ENCODE results near the gene DENND4A.

Gene DENND4A

GRCh38 chr15:65792138-65792987 is at the start of gene DENND4A:
DENND4A (minus strand) TSS chr15:65792293; CDS start chr15:65756450, 35,843 bp downstream.
- Mint-ChIP-seq H3K36me3 (ENCODE audit: low read depth) (peaks cover 12% of the 10 kb centered on the region), H3K9me3 (no peaks in the 10 kb centered on the region), H3K27ac (peak within 1 kb of the TSS; percentile 100), H3K27me3 (no peaks in the 10 kb centered on the region), H3K4me3 (peak within 1 kb of the TSS; percentile 89), H3K4me1 (ENCODE audit: low read depth) (peaks cover 72% of the 10 kb centered on the region)

GRCh38 chr15:65841121-65841930 is 49.2 kb upstream of the DENND4A start:
- no peak overlapping the region for H3K27ac Mint-ChIP-seq
- no peaks in the 10 kb centered on the region for H3K36me3 Mint-ChIP-seq (ENCODE audit: low read depth)
- no peaks in the 10 kb centered on the region for H3K9me3 Mint-ChIP-seq
- H3K4me1 Mint-ChIP-seq (ENCODE audit: low read depth) = peaks cover 6% of the 10 kb centered on the region
- H3K4me3 Mint-ChIP-seq = no peak overlapping the region
- no peaks in the 10 kb centered on the region for H3K27me3 Mint-ChIP-seq

- H3K27me3 Mint-ChIP-seq = no peaks in the 10 kb centered on the region
- H3K4me3 Mint-ChIP-seq = no peak overlapping the region
- H3K4me1 Mint-ChIP-seq (ENCODE audit: low read depth) = peaks cover 6% of the 10 kb centered on the region
- no peak overlapping the region for H3K27ac Mint-ChIP-seq
- H3K9me3 Mint-ChIP-seq = no peaks in the 10 kb centered on the region
- H3K36me3 Mint-ChIP-seq (ENCODE audit: low read depth) = no peaks in the 10 kb centered on the region
These were observed 47.9 kb upstream of the DENND4A start for GRCh38 chr15:65839985-65840384.

- H3K27me3 Mint-ChIP-seq = no peaks in the 10 kb centered on the region
- peaks cover 6% of the 10 kb centered on the region for H3K4me1 Mint-ChIP-seq (ENCODE audit: low read depth)
- no peaks in the 10 kb centered on the region for H3K9me3 Mint-ChIP-seq
- no peaks in the 10 kb centered on the region for H3K36me3 Mint-ChIP-seq (ENCODE audit: low read depth)
- no peak overlapping the region for H3K4me3 Mint-ChIP-seq
- H3K27ac Mint-ChIP-seq = no peak overlapping the region
These were observed 47.3 kb upstream of the DENND4A start for GRCh38 chr15:65839354-65839901.

- no peaks in the 10 kb centered on the region for H3K27me3 Mint-ChIP-seq
- peaks cover 23% of the 10 kb centered on the region for H3K4me1 Mint-ChIP-seq (ENCODE audit: low read depth)
- H3K27ac Mint-ChIP-seq = no peak overlapping the region
- no peaks in the 10 kb centered on the region for H3K9me3 Mint-ChIP-seq
- no peak overlapping the region for H3K4me3 Mint-ChIP-seq
- no peaks in the 10 kb centered on the region for H3K36me3 Mint-ChIP-seq (ENCODE audit: low read depth)
These were observed 45.5 kb upstream of the DENND4A start for GRCh38 chr15:65837301-65838294.

GRCh38 chr15:65836665-65837064 is 44.6 kb upstream of the DENND4A start:
- Mint-ChIP-seq H3K27me3 (no peaks in the 10 kb centered on the region), H3K4me3 (no peak overlapping the region), H3K27ac (no peak overlapping the region), H3K4me1 (ENCODE audit: low read depth) (peaks cover 31% of the 10 kb centered on the region), H3K9me3 (no peaks in the 10 kb centered on the region), H3K36me3 (ENCODE audit: low read depth) (no peaks in the 10 kb centered on the region)

- H3K9me3 Mint-ChIP-seq = no peaks in the 10 kb centered on the region
These were observed 43.4 kb upstream of the DENND4A start for GRCh38 chr15:65835447-65835846.

GRCh38 chr15:65834603-65835282 is 42.6 kb upstream of the DENND4A start:
- Mint-ChIP-seq H3K9me3 (no peaks in the 10 kb centered on the region), H3K36me3 (ENCODE audit: low read depth) (no peaks in the 10 kb centered on the region), H3K4me3 (no peak overlapping the region), H3K27ac (peak overlapping the region; percentile 53), H3K27me3 (no peaks in the 10 kb centered on the region), H3K4me1 (ENCODE audit: low read depth) (peaks cover 42% of the 10 kb centered on the region)

More at GRCh38 chr15:65835447-65835846, 43.4 kb upstream of the DENND4A start:
- H3K4me1 Mint-ChIP-seq (ENCODE audit: low read depth) = peaks cover 39% of the 10 kb centered on the region
- H3K27me3 Mint-ChIP-seq = no peaks in the 10 kb centered on the region
- no peak overlapping the region for H3K4me3 Mint-ChIP-seq
- peak overlapping the region; percentile 53 for H3K27ac Mint-ChIP-seq
- H3K36me3 Mint-ChIP-seq (ENCODE audit: low read depth) = no peaks in the 10 kb centered on the region

- peaks cover 52% of the 10 kb centered on the region for H3K4me1 Mint-ChIP-seq (ENCODE audit: low read depth)
These were observed 41.6 kb upstream of the DENND4A start for GRCh38 chr15:65833501-65834205.

GRCh38 chr15:65832549-65833364 is 40.7 kb upstream of the DENND4A start:
- Mint-ChIP-seq H3K4me1 (ENCODE audit: low read depth) (peaks cover 60% of the 10 kb centered on the region), H3K27ac (peak overlapping the region; percentile 95), H3K9me3 (no peaks in the 10 kb centered on the region), H3K36me3 (ENCODE audit: low read depth) (no peaks in the 10 kb centered on the region), H3K4me3 (peak overlapping the region; percentile 76), H3K27me3 (no peaks in the 10 kb centered on the region)

More at GRCh38 chr15:65833501-65834205, 41.6 kb upstream of the DENND4A start:
- Mint-ChIP-seq H3K27me3 (no peaks in the 10 kb centered on the region), H3K9me3 (no peaks in the 10 kb centered on the region), H3K4me3 (peak overlapping the region; percentile 76), H3K27ac (peak overlapping the region; percentile 95), H3K36me3 (ENCODE audit: low read depth) (no peaks in the 10 kb centered on the region)

- Mint-ChIP-seq H3K27me3 (no peaks in the 10 kb centered on the region), H3K36me3 (ENCODE audit: low read depth) (no peaks in the 10 kb centered on the region), H3K9me3 (no peaks in the 10 kb centered on the region), H3K4me3 (peak overlapping the region; percentile 24), H3K4me1 (ENCODE audit: low read depth) (peaks cover 67% of the 10 kb centered on the region), H3K27ac (peak overlapping the region; percentile 82)
These were observed 37.2 kb upstream of the DENND4A start for GRCh38 chr15:65829130-65829764.

- Mint-ChIP-seq H3K4me1 (ENCODE audit: low read depth) (peaks cover 67% of the 10 kb centered on the region), H3K9me3 (no peaks in the 10 kb centered on the region), H3K36me3 (ENCODE audit: low read depth) (no peaks in the 10 kb centered on the region), H3K27ac (peak overlapping the region; percentile 82), H3K27me3 (no peaks in the 10 kb centered on the region), H3K4me3 (peak overlapping the region; percentile 24)
These were observed 36.5 kb upstream of the DENND4A start for GRCh38 chr15:65828585-65828984.

Measured in stimulated activated naive CD8-positive, alpha-beta T cell treated with anti-CD3 and anti-CD28 coated beads, Interleukin-15, Interleukin-2, amounts not matched to agents 100 ng/mL and 50 ng/mL, for 24 hours (primary cell).